PC-3 (cell line): ENCODE measurements around the gene DLG5. TPM values are rescaled to one million over a fixed set of nuclear protein-coding genes. Genes with fewer than 3 reads are reported as not detected.
A peak's percentile ranks its signal among the peaks of the same experiment; 100 is the strongest.

ENCODE experiments used
- ATAC-seq: fragments of 200-7000 bp; cut with Tn5 transposase; 2 replicates; pipeline ENCODE4 v1.9.1; 2020; ENCODE audit warnings: mild to moderate bottlenecking, moderate library complexity
- BruUV-seq: library from RNA; stranded (reverse); fragments of 400-500 nt; replicated peaks from 2 replicates; lab custom pipeline; 2021; lab: Mats Ljungman, UMichigan
- CTCF ChIA-PET: fragments of 300-600 bp; sonication (Branson Sonifier 250); formaldehyde crosslinking; loops from one replicate; lab custom pipeline; 2022; ENCODE audit warnings: antibody characterized with exemption; lab: Charles Lee
- POLR2A ChIA-PET: fragments of 300-600 bp; sonication (Branson Sonifier 250); formaldehyde crosslinking; loops from one replicate; lab custom pipeline; 2022; ENCODE audit warnings: antibody characterized with exemption; ENCODE audit not compliant: unreplicated experiment; lab: Charles Lee
- DNase-seq: peaks from one replicate; pipeline ENCODE4 v3.0.0-alpha.2; 2015
- H2AFZ ChIP-seq: fragments of 300-600 bp; sonication (generic); 2 replicates; pipeline ENCODE4 v1.6.0; 2016; ENCODE audit warnings: antibody characterized with exemption, low read length
- H3F3A ChIP-seq: fragments of 300-600 bp; sonication (generic); one replicate; pipeline ENCODE4 v1.6.0; 2017; ENCODE audit warnings: antibody characterized with exemption, low read length, control low read depth, mild to moderate bottlenecking; ENCODE audit not compliant: unreplicated experiment
- H3K27ac ChIP-seq: fragments of 300-600 bp; sonication (generic); 2 replicates; pipeline ENCODE4 v1.5.1; 2016; ENCODE audit warnings: mild to moderate bottlenecking, low read length
- H3K27me3 ChIP-seq: fragments of 300-600 bp; sonication (generic); 2 replicates; pipeline ENCODE4 v1.6.1; 2016; ENCODE audit warnings: low read length, mixed read lengths
- H3K36me3 ChIP-seq: fragments of 300-600 bp; sonication (generic); 2 replicates; pipeline ENCODE4 v1.6.1; 2016; ENCODE audit warnings: low read depth, mixed run types, low read length, mixed read lengths
- H3K4me1 ChIP-seq: fragments of 300-600 bp; sonication (generic); 2 replicates; pipeline ENCODE4 v1.5.1; 2016; ENCODE audit warnings: low read length; ENCODE audit not compliant: insufficient read depth
- H3K4me2 ChIP-seq: fragments of 300-600 bp; sonication (generic); 2 replicates; pipeline ENCODE4 v1.6.0; 2016; ENCODE audit warnings: low read length
- H3K4me3 ChIP-seq: fragments of 300-600 bp; sonication (generic); 2 replicates; pipeline ENCODE4 v1.5.1; 2016; ENCODE audit warnings: mild to moderate bottlenecking, low read length, mixed read lengths
- H3K79me2 ChIP-seq: fragments of 300-600 bp; sonication (generic); 2 replicates; pipeline ENCODE4 v1.6.1; 2017; ENCODE audit warnings: low read length, mixed read lengths
- H3K9ac ChIP-seq: fragments of 300-600 bp; sonication (generic); 2 replicates; pipeline ENCODE4 v1.6.0; 2016; ENCODE audit warnings: mild to moderate bottlenecking, low read length
- H3K9me2 ChIP-seq: fragments of 300-600 bp; sonication (generic); replicated peaks from 2 replicates; pipeline ENCODE4 v1.6.1; 2016; ENCODE audit warnings: mixed run types, low read length, mixed read lengths
- H3K9me3 ChIP-seq: fragments of 300-600 bp; sonication (generic); 2 replicates; pipeline ENCODE4 v1.6.1; 2016; ENCODE audit warnings: low read length, mixed read lengths
- H4K20me1 ChIP-seq: fragments of 300-600 bp; sonication (generic); 2 replicates; pipeline ENCODE4 v1.6.1; 2016; ENCODE audit warnings: low read length, mixed read lengths
- EZH2 ChIP-seq: fragments of 300-600 bp; sonication (generic); IDR thresholded peaks from one replicate; pipeline ENCODE4 v1.6.1; 2017; ENCODE audit warnings: antibody characterized with exemption, mild to moderate bottlenecking, low read length; ENCODE audit not compliant: unreplicated experiment
- EZH2phosphoT487 ChIP-seq: fragments of 300-600 bp; sonication (generic); IDR thresholded peaks from 2 replicates; pipeline ENCODE4 v1.6.1; 2018; ENCODE audit warnings: mild to moderate bottlenecking, antibody characterized with exemption, low read length, borderline replicate concordance
- intact Hi-C: fragments of 100-400 bp; cut with micrococcal nuclease; formaldehyde crosslinking; loops from 2 replicates; pipeline ENCODE4 v1.9.0; 2023
- total RNA-seq: library from RNA; depleted of rRNA; stranded (reverse); fragments of >200 nt; gene quantifications from 2 replicates; pipeline ENCODE4 v1.2.3, GENCODE V29; 2014
- TF ChIP-seq, protein P1 (sequence below): fragments of 300-600 bp; sonication (generic); conservative IDR thresholded peaks from 2 replicates; pipeline ENCODE4 v1.5.1; 2017; ENCODE audit warnings: antibody characterized with exemption, low read depth, mild to moderate bottlenecking, low read length

The DLG5 gene
- total RNA-seq, 1 experiment from 2014 or later: 118 TPM

DNA sequence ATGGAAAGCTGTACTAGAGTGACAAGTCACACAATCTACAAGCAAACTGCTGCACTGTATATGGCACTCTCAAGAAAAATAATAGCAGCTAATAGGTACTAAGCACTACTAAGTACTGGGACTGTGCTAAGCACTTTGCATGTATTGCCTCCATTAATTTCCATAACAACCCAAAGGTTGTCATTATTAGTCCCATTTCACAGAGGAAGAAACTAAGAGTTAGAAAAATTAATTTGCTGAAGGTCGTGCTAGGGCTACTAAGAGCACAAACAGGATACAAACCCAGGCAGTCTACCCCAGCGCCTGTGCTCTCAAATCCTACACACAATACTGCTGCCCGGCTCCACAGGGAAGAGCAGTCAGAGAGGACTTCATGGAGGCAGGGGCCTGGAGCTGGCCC lies 51.7 kb downstream of the DLG5 start:
- POLR2A ChIA-PET: no interaction called here
- H3K4me2 ChIP-seq: peak overlapping the region; percentile 21; the same call in 1 of the 2 replicates
- H3K79me2 ChIP-seq: peaks cover 71% of the 10 kb centered on the region
- H3K4me1 ChIP-seq: peaks cover 26% of the 10 kb centered on the region
- CTCF ChIA-PET: interaction anchor here (0.5 to 1.4 kb wide), 3 partner anchors 8 to 109 kb away, joined by 3 to 8 read pairs (median 7); no protein-coding TSS in a partner anchor
- H3F3A ChIP-seq: peaks cover 5% of the 10 kb centered on the region
- no peaks in the 10 kb centered on the region for H3K36me3 ChIP-seq
- TF ChIP-seq, protein P1, sequence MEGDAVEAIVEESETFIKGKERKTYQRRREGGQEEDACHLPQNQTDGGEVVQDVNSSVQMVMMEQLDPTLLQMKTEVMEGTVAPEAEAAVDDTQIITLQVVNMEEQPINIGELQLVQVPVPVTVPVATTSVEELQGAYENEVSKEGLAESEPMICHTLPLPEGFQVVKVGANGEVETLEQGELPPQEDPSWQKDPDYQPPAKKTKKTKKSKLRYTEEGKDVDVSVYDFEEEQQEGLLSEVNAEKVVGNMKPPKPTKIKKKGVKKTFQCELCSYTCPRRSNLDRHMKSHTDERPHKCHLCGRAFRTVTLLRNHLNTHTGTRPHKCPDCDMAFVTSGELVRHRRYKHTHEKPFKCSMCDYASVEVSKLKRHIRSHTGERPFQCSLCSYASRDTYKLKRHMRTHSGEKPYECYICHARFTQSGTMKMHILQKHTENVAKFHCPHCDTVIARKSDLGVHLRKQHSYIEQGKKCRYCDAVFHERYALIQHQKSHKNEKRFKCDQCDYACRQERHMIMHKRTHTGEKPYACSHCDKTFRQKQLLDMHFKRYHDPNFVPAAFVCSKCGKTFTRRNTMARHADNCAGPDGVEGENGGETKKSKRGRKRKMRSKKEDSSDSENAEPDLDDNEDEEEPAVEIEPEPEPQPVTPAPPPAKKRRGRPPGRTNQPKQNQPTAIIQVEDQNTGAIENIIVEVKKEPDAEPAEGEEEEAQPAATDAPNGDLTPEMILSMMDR: 0 out of 2 replicates have a peak, but pooled peaks have one; percentile 19
- TF ChIP-seq EZH2: no peak
- TF ChIP-seq EZH2phosphoT487: no peak
- DNase-seq (no peak), ATAC-seq (no peak)
- intact Hi-C loops: no loop called here
- no peak overlapping the region for H3K27ac ChIP-seq
- no peak overlapping the region for H3K9ac ChIP-seq
- peaks cover 25% of the 10 kb centered on the region for H4K20me1 ChIP-seq
- no peaks in the 10 kb centered on the region for H3K9me2 ChIP-seq
- H3K4me3 ChIP-seq: no peak overlapping the region
- H3K27me3 ChIP-seq: no peaks in the 10 kb centered on the region
- H2AFZ ChIP-seq: no peak overlapping the region
- H3K9me3 ChIP-seq: no peaks in the 10 kb centered on the region
- BruUV-seq: no TSS peak

DNA sequence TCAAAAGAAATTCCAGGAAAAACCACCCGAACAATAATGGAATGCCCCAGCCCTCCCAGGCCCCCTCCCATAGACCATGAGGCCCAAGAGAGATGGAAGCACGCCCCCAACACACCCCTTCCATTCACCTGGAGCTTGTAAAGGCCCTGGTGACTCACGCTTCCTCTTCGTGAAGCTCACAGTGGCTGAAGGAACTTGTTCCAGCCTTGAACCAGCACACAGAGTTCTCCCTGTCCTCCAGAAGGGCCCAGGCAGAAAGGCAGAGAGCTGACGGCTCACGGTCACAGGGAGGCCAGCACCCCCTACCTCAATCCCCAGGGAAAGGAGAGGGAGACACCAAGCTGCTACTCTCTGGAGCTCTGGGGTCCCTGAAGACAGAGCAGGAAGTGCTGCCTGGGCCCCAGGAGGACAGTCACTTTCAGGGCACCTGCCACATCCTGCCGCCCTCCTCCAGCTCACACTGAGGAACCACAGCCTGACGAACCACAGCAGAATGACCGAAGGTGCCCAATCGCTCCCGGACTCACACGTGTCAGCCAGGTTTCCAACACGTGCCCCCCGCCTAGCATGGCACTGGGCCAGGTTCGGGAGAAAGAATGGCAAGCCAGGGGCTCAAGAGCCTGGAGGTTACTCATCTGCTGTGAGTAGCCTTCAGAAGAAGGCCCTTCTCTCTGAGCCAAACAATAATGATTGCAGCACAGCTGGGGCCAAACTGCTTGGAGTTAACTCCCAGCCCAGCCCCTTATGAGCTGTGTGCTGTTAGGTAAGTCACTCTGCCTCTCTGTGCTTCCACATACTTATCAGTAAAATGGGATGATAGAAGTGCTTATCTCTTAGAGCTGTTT lies 52.8 kb downstream of the DLG5 start:
- TF ChIP-seq EZH2phosphoT487: no peak
- TF ChIP-seq, protein P1: peak; percentile 18; the same call in 1 of the 2 replicates
- H3K4me3 ChIP-seq: peak overlapping the region; percentile 0; the same call in 1 of the 2 replicates
- peaks cover 26% of the 10 kb centered on the region for H3K4me1 ChIP-seq
- CTCF ChIA-PET: interaction anchor here (0.7 to 1.4 kb wide), 5 partner anchors 27 to 156 kb away, joined by 3 to 7 read pairs (median 5); no protein-coding TSS in a partner anchor
- H4K20me1 ChIP-seq: peaks cover 25% of the 10 kb centered on the region
- H2AFZ ChIP-seq: peak overlapping the region; percentile 5
- H3F3A ChIP-seq: peaks cover 5% of the 10 kb centered on the region
- DNase-seq (peak; percentile 99), ATAC-seq (peak; percentile 90)
- intact Hi-C loops: loop anchor here (2.0 kb wide), 1 partner anchor 27 kb away; no protein-coding TSS in a partner anchor
- peak overlapping the region; percentile 63 for H3K27ac ChIP-seq
- TSS peak; percentile 37 for BruUV-seq
- no peak overlapping the region for H3K9ac ChIP-seq
- no peaks in the 10 kb centered on the region for H3K27me3 ChIP-seq
- H3K79me2 ChIP-seq: peaks cover 60% of the 10 kb centered on the region
- POLR2A ChIA-PET: interaction anchor here (0.5 to 0.7 kb wide), 2 partner anchors 74 to 98 kb away, joined by 5 to 12 read pairs; no protein-coding TSS in a partner anchor
- H3K9me3 ChIP-seq: no peaks in the 10 kb centered on the region
- peak overlapping the region; percentile 21 for H3K4me2 ChIP-seq
- H3K9me2 ChIP-seq: no peaks in the 10 kb centered on the region
- no peaks in the 10 kb centered on the region for H3K36me3 ChIP-seq
